ENCODE results near the gene ACRV1. TPM values are rescaled to one million over a fixed set of nuclear protein-coding genes. Genes with fewer than 3 reads are reported as not detected.

Gene ACRV1
- total RNA-seq, 1 donor from 2014 or later: not detected

- Histone ChIP-seq H3K4me3 (no peak overlapping the region), H3K4me1 (no peaks in the 10 kb centered on the region), H3K27ac (replicated peaks) (no peak overlapping the region), H3K9me3 (replicated peaks) (peaks cover 37% of the 10 kb centered on the region), H3K36me3 (no peaks in the 10 kb centered on the region), H3K27me3 (ENCODE audit: low read depth) (no peaks in the 10 kb centered on the region)
- intact Hi-C loops (cut with micrococcal nuclease): no loop called here
- no peak for DNase-seq
- TF ChIP-seq, protein P1, sequence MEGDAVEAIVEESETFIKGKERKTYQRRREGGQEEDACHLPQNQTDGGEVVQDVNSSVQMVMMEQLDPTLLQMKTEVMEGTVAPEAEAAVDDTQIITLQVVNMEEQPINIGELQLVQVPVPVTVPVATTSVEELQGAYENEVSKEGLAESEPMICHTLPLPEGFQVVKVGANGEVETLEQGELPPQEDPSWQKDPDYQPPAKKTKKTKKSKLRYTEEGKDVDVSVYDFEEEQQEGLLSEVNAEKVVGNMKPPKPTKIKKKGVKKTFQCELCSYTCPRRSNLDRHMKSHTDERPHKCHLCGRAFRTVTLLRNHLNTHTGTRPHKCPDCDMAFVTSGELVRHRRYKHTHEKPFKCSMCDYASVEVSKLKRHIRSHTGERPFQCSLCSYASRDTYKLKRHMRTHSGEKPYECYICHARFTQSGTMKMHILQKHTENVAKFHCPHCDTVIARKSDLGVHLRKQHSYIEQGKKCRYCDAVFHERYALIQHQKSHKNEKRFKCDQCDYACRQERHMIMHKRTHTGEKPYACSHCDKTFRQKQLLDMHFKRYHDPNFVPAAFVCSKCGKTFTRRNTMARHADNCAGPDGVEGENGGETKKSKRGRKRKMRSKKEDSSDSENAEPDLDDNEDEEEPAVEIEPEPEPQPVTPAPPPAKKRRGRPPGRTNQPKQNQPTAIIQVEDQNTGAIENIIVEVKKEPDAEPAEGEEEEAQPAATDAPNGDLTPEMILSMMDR (IDR thresholded peaks at IDR 0.05; ENCODE audit: borderline replicate concordance): no peak
Measured at GRCh38 chr11:125662689-125663088, 18.0 kb downstream of the ACRV1 start.

GRCh38 chr11:125649465-125650166 lies 31.0 kb downstream of the ACRV1 start:
- intact Hi-C loops (cut with micrococcal nuclease): no loop called here
- DNase-seq: no peak

GRCh38 chr11:125645871-125646270 lies 34.8 kb downstream of the ACRV1 start:
- no peaks in the 10 kb centered on the region for H3K36me3 ChIP-seq
- no peak overlapping the region for H3K4me3 ChIP-seq
- TF ChIP-seq, protein P1 (IDR thresholded peaks at IDR 0.05; ENCODE audit: borderline replicate concordance): no peak
- H3K27ac ChIP-seq (replicated peaks): no peak overlapping the region
- no peaks in the 10 kb centered on the region for H3K4me1 ChIP-seq
- no peak for DNase-seq
- no peaks in the 10 kb centered on the region for H3K27me3 ChIP-seq (ENCODE audit: low read depth)
- H3K9me3 ChIP-seq (replicated peaks): no peaks in the 10 kb centered on the region
- intact Hi-C loops (cut with micrococcal nuclease): no loop called here

More at GRCh38 chr11:125649465-125650166, 31.0 kb downstream of the ACRV1 start:
- H3K36me3 ChIP-seq: no peaks in the 10 kb centered on the region
- TF ChIP-seq, protein P1 (IDR thresholded peaks at IDR 0.05; ENCODE audit: borderline replicate concordance): no peak
- H3K4me1 ChIP-seq: no peaks in the 10 kb centered on the region
- H3K4me3 ChIP-seq: no peak overlapping the region
- H3K9me3 ChIP-seq (replicated peaks): no peaks in the 10 kb centered on the region
- no peaks in the 10 kb centered on the region for H3K27me3 ChIP-seq (ENCODE audit: low read depth)
- H3K27ac ChIP-seq (replicated peaks): no peak overlapping the region

- no peaks in the 10 kb centered on the region for H3K36me3 ChIP-seq
- no peaks in the 10 kb centered on the region for H3K4me1 ChIP-seq
- no peaks in the 10 kb centered on the region for H3K27me3 ChIP-seq (ENCODE audit: low read depth)
- no peaks in the 10 kb centered on the region for H3K9me3 ChIP-seq (replicated peaks)
- H3K27ac ChIP-seq (replicated peaks): no peak overlapping the region
- intact Hi-C loops (cut with micrococcal nuclease): no loop called here
- TF ChIP-seq, protein P1 (IDR thresholded peaks at IDR 0.05; ENCODE audit: borderline replicate concordance): no peak
- no peak overlapping the region for H3K4me3 ChIP-seq
- DNase-seq: no peak
Measured at GRCh38 chr11:125638315-125638714, 42.3 kb downstream of the ACRV1 start.

GRCh38 chr11:125637840-125638239 lies 42.8 kb downstream of the ACRV1 start:
- H3K36me3 ChIP-seq: no peaks in the 10 kb centered on the region
- TF ChIP-seq, protein P1 (IDR thresholded peaks at IDR 0.05; ENCODE audit: borderline replicate concordance): no peak
- H3K4me1 ChIP-seq: no peaks in the 10 kb centered on the region
- H3K27ac ChIP-seq (replicated peaks): no peak overlapping the region
- no peak for DNase-seq
- no peaks in the 10 kb centered on the region for H3K9me3 ChIP-seq (replicated peaks)
- intact Hi-C loops (cut with micrococcal nuclease): no loop called here
- no peak overlapping the region for H3K4me3 ChIP-seq
- H3K27me3 ChIP-seq (ENCODE audit: low read depth): no peaks in the 10 kb centered on the region
